NCI-H1417 treated with DMSO at 0.1 percent for 48 hours (cell line): ENCODE results near the gene DAZAP1.

ENCODE experiments used
- DNase-seq: peaks from one replicate; lab custom pipeline; 2025; lab: John Stamatoyannopoulos, UW

The DAZAP1 gene

GRCh38 chr19:1394252-1395193 lies 12.9 kb upstream of the DAZAP1 start:
- DNase-seq = no peak

GRCh38 chr19:1395194-1396018 lies 12.0 kb upstream of the DAZAP1 start:
- DNase-seq = no peak

- no peak for DNase-seq
Observed at GRCh38 chr19:1396019-1396767, 11.2 kb upstream of the DAZAP1 start.

- no peak for DNase-seq
Observed at GRCh38 chr19:1396768-1397679, 10.4 kb upstream of the DAZAP1 start.

- DNase-seq = no peak
Observed at GRCh38 chr19:1397838-1398237, 9.5 kb upstream of the DAZAP1 start.

GRCh38 chr19:1399079-1399478 lies 8.3 kb upstream of the DAZAP1 start:
- DNase-seq = no peak

GRCh38 chr19:1399745-1400144 lies 7.6 kb upstream of the DAZAP1 start:
- DNase-seq = no peak

- DNase-seq = no peak
Observed at GRCh38 chr19:1400281-1401137, 6.9 kb upstream of the DAZAP1 start.

- no peak for DNase-seq
Observed at GRCh38 chr19:1401138-1401888, 6.1 kb upstream of the DAZAP1 start, which contains the start of gene GAMT. GAMT (minus strand) TSS chr19:1401542; CDS start chr19:1401476, 66 bp downstream.

- DNase-seq = no peak
Observed at GRCh38 chr19:1401889-1402217, 5.5 kb upstream of the DAZAP1 start.

- DNase-seq = no peak
Observed at GRCh38 chr19:1402411-1403070, 4.8 kb upstream of the DAZAP1 start.

GRCh38 chr19:1406774-1407527 lies 435 bp upstream of the DAZAP1 start:
- DNase-seq = peak; percentile 92

- DNase-seq = no peak
Observed at GRCh38 chr19:1408300-1409203, 1.2 kb downstream of the DAZAP1 start.

GRCh38 chr19:1409204-1410005 lies 2.0 kb downstream of the DAZAP1 start:
- DNase-seq = no peak

- no peak for DNase-seq
Observed at GRCh38 chr19:1410136-1410786, 2.9 kb downstream of the DAZAP1 start.

- no peak for DNase-seq
Observed at GRCh38 chr19:1410789-1411188, 3.4 kb downstream of the DAZAP1 start.
